GDM1 (cell line): ENCODE results near the gene LMX1A.
A peak's percentile ranks its signal among the peaks of the same experiment; 100 is the strongest.

ENCODE experiments used
- DNase-seq: peaks from one replicate; lab custom pipeline; 2025; lab: John Stamatoyannopoulos, UW

LMX1A gene

GRCh38 chr1:165355977-165356811 lies at the start of gene LMX1A:
TSS of gene LMX1A (minus strand) at chr1:165356715. CDS start at chr1:165355559, 1,156 bp downstream.
- DNase-seq: no peak

- DNase-seq: no peak
Measured at GRCh38 chr1:165403835-165404482, 47.4 kb upstream of the LMX1A start.

GRCh38 chr1:165402517-165403111 lies 46.1 kb upstream of the LMX1A start:
- no peak for DNase-seq

GRCh38 chr1:165397944-165398343 lies 41.4 kb upstream of the LMX1A start:
- DNase-seq: peak; percentile 8

GRCh38 chr1:165395901-165396300 lies 39.4 kb upstream of the LMX1A start:
- no peak for DNase-seq

- DNase-seq: no peak
Measured at GRCh38 chr1:165395478-165395877, 39.0 kb upstream of the LMX1A start.

- peak; percentile 88 for DNase-seq
Measured at GRCh38 chr1:165392634-165393571, 36.4 kb upstream of the LMX1A start.

GRCh38 chr1:165389609-165390008 lies 33.1 kb upstream of the LMX1A start:
- no peak for DNase-seq

GRCh38 chr1:165387961-165388360 lies 31.4 kb upstream of the LMX1A start:
- no peak for DNase-seq

GRCh38 chr1:165387505-165387904 lies 31.0 kb upstream of the LMX1A start:
- DNase-seq: no peak

- DNase-seq: no peak
Measured at GRCh38 chr1:165383599-165384405, 27.3 kb upstream of the LMX1A start.

- no peak for DNase-seq
Measured at GRCh38 chr1:165383067-165383466, 26.6 kb upstream of the LMX1A start.

GRCh38 chr1:165381745-165382505 lies 25.4 kb upstream of the LMX1A start:
- DNase-seq: no peak

GRCh38 chr1:165376811-165377311 lies 20.3 kb upstream of the LMX1A start:
- no peak for DNase-seq

GRCh38 chr1:165376041-165376810 lies 19.7 kb upstream of the LMX1A start:
- DNase-seq: no peak

- DNase-seq: no peak
Measured at GRCh38 chr1:165375623-165376022, 19.1 kb upstream of the LMX1A start.

GRCh38 chr1:165371588-165372225 lies 15.2 kb upstream of the LMX1A start:
- no peak for DNase-seq

GRCh38 chr1:165369255-165369848 lies 12.8 kb upstream of the LMX1A start:
- no peak for DNase-seq
